HG02763 (cell line): ENCODE measurements around the gene DUSP10.

Source experiments
- ATAC-seq: cut with Tn5 transposase; IDR thresholded peaks from one replicate; pipeline ENCODE4 v1.9.1; 2021; ENCODE audit warnings: mild to moderate bottlenecking, moderate library complexity; ENCODE audit not compliant: unreplicated experiment

Gene DUSP10

DNA sequence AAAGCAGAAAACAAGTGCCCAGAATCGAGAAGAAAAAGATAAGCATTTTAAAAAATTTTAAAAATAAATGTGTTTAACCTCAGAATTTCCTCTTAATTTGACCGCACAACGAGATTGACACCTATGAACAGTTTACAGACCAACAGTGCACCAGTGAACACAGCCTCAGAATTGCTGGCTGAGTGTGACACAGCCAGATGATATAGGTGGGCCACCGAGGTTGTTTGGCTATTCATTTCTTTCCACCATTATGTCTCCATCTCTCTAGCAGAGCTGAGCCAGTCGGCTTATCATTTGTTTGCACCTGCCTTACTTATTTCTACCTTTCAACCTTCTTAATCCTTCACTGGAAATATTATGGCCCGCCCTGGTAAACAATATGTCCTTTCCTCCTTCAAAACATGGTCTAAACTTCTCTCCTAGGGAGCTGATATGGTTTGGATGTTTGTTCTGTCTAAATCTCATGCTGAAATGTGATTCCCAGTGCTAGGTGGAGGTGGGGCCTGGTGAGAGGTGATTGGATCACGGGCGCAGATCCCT lies 86.1 kb downstream of the DUSP10 start:
- ATAC-seq, result no peak
